Liver (tissue), 9 donors: Measurements from ENCODE around the gene SIRPA. TPM values are rescaled to one million over a fixed set of nuclear protein-coding genes. Genes with fewer than 3 reads are reported as not detected.

ENCODE experiments used
- DNase-seq: peaks from one replicate; pipeline ENCODE4 v3.0.0-alpha.2; 2017; ENCODE audit warnings: low spot score
- H3K27ac ChIP-seq, 2 donors: one replicate each; pipeline ENCODE4 v1.7.0; 2013; ENCODE audit warnings: inconsistent platforms in 2 of 2, low read length in 2 of 2, control low read depth in 1 of 2, low read depth in 1 of 2, mild to moderate bottlenecking in 1 of 2
- H3K27me3 ChIP-seq, 4 donors: one replicate each; pipeline versions ENCODE4 v1.6.1 to v1.7.0; 2013; ENCODE audit warnings: low read length in 3 of 4, inconsistent platforms in 1 of 4, mild to moderate bottlenecking in 1 of 4, moderate library complexity in 1 of 4; ENCODE audit not compliant: control insufficient read depth in 4 of 4, insufficient read depth in 4 of 4
- H3K36me3 ChIP-seq, 4 donors: one replicate each; pipeline versions ENCODE4 v1.6.1 to v1.7.0; 2013; ENCODE audit warnings: low read length in 3 of 4, mild to moderate bottlenecking in 3 of 4, low read depth in 1 of 4, moderate library complexity in 1 of 4; ENCODE audit not compliant: control insufficient read depth in 4 of 4, insufficient read depth in 3 of 4
- H3K4me1 ChIP-seq, 4 donors: one replicate each; pipeline versions ENCODE4 v1.6.1 to v1.7.0; 2013; ENCODE audit warnings: low read length in 3 of 4, mild to moderate bottlenecking in 3 of 4, moderate library complexity in 1 of 4; ENCODE audit not compliant: control insufficient read depth in 4 of 4, insufficient read depth in 4 of 4
- H3K4me3 ChIP-seq, 3 donors: one replicate each; pipeline versions ENCODE4 v1.6.1 to v1.7.0; 2013; ENCODE audit warnings: low read length in 3 of 3, control low read depth in 1 of 3, low read depth in 1 of 3, mild to moderate bottlenecking in 1 of 3
- H3K9ac ChIP-seq, 2 donors: one replicate each; pipeline ENCODE4 v1.7.0; 2013; ENCODE audit warnings: low read length in 2 of 2, mild to moderate bottlenecking in 2 of 2, moderate library complexity in 2 of 2, control low read depth in 1 of 2, low read depth in 1 of 2
- H3K9me3 ChIP-seq, 4 donors: one replicate each; pipeline versions ENCODE4 v1.6.1 to v1.7.0; 2013; ENCODE audit warnings: low read length in 3 of 4; ENCODE audit not compliant: control insufficient read depth in 4 of 4
- CTCF ChIP-seq: fragments of 150-350 bp; IDR thresholded peaks from 2 replicates; pipeline ENCODE4 v1.5.1; 2017; ENCODE audit warnings: improper control_type of control experiment, low read depth, low read length; ENCODE audit not compliant: missing input control
- EGR1 ChIP-seq, 2 donors: IDR thresholded peaks; 2 replicates each; pipeline ENCODE4 v1.6.1; 2016 to 2018; ENCODE audit warnings: antibody characterized with exemption in 2 of 2, low read depth in 2 of 2
- FOXA1 ChIP-seq: IDR thresholded peaks from 2 replicates; pipeline ENCODE4 v1.6.1; 2016; ENCODE audit warnings: antibody characterized with exemption
- FOXA2 ChIP-seq: IDR thresholded peaks from 2 replicates; pipeline ENCODE4 v1.6.1; 2016; ENCODE audit warnings: antibody characterized with exemption
- GABPA ChIP-seq, 2 donors: IDR thresholded peaks in 1 of 2; conservative IDR thresholded peaks in 1 of 2; 2 replicates each; pipeline ENCODE4 v1.6.1; 2016; ENCODE audit warnings: antibody characterized with exemption in 2 of 2, mild to moderate bottlenecking in 1 of 2, moderate library complexity in 1 of 2
- HNF4G ChIP-seq: IDR thresholded peaks from 2 replicates; pipeline ENCODE4 v1.6.1; 2016; ENCODE audit warnings: antibody characterized with exemption
- JUND ChIP-seq, 2 donors: IDR thresholded peaks; 2 replicates each; pipeline ENCODE4 v1.6.1; 2016; ENCODE audit warnings: antibody characterized with exemption in 2 of 2
- NR2F2 ChIP-seq: IDR thresholded peaks from 2 replicates; pipeline ENCODE4 v1.6.1; 2016; ENCODE audit warnings: antibody characterized with exemption
- RAD21 ChIP-seq, 2 donors: IDR thresholded peaks; 2 replicates each; pipeline ENCODE4 v1.6.1; 2016; ENCODE audit warnings: antibody characterized with exemption in 2 of 2, mild to moderate bottlenecking in 2 of 2
- REST ChIP-seq: IDR thresholded peaks from 2 replicates; pipeline ENCODE4 v1.6.1; 2016; ENCODE audit warnings: antibody characterized with exemption, mild to moderate bottlenecking
- RXRA ChIP-seq, 2 donors: IDR thresholded peaks; 2 replicates each; pipeline ENCODE4 v1.6.1; 2017 to 2018; ENCODE audit warnings: antibody characterized with exemption in 2 of 2, mild to moderate bottlenecking in 1 of 2
- SP1 ChIP-seq: IDR thresholded peaks from 2 replicates; pipeline ENCODE4 v1.6.1; 2018; ENCODE audit warnings: antibody characterized with exemption, mild to moderate bottlenecking
- TAF1 ChIP-seq: conservative IDR thresholded peaks from 2 replicates; pipeline ENCODE4 v1.6.1; 2016; ENCODE audit warnings: antibody characterized with exemption, mild to moderate bottlenecking
- YY1 ChIP-seq: IDR thresholded peaks from 2 replicates; pipeline ENCODE4 v1.6.1; 2016; ENCODE audit warnings: antibody characterized with exemption, mild to moderate bottlenecking
- WGBS: extraction: QIAGEN DNeasy Blood & Tissue Kit; methylation state at CpG from one replicate; pipeline ENCODE4 v1.1.7; 2013; 5-methylcytosine and 5-hydroxymethylcytosine counted together
- polyA plus RNA-seq, 2 donors: library from polyadenylated mRNA; stranded (reverse) in 1 of 2; unstranded in 1 of 2; fragments of 200-250 nt in 1 of 2; fragments of >200 nt in 1 of 2; fragmentation: Nextera tagmentation in 1 of 2; extraction: Ambion mirVana in 1 of 2; gene quantifications; one replicate each; pipeline versions ENCODE4 v1.2.1 to v1.2.3, GENCODE V29; 2013 to 2015
- total RNA-seq, 2 donors: library from RNA; depleted of rRNA; stranded (reverse); fragments of >200 nt; gene quantifications; one replicate each; pipeline ENCODE4 v1.2.3, GENCODE V29; 2014
- TF ChIP-seq, protein P1 (sequence below): IDR thresholded peaks from 2 replicates; pipeline ENCODE4 v1.6.1; 2016; ENCODE audit warnings: antibody characterized with exemption
- TF ChIP-seq, protein P2 (sequence below): IDR thresholded peaks from 2 replicates; pipeline ENCODE4 v1.6.1; 2016; ENCODE audit warnings: antibody characterized with exemption
- donor health status: healthy.
- donor health status: healthy.
- donor health status: healthy.
- donor health status: healthy.
- donor health status: healthy.

The SIRPA gene
- total and polyA plus RNA-seq, 4 donors = 5.4 to 47.5 (median 23.2) TPM

GRCh38 chr20:1901704-1902103 is 6.5 kb downstream of the SIRPA start:
- Histone ChIP-seq H3K27me3 (no peaks in the 10 kb centered on the region), H3K27ac (no peak overlapping the region), H3K4me3 (no peak overlapping the region), H3K4me1 (peaks cover 8 to 30% (median 19%) of the 10 kb centered on the region in 4 donors), H3K36me3 (peaks cover 0 to 27% (median 6%) of the 10 kb centered on the region in 4 donors), H3K9ac (no peak overlapping the region), H3K9me3 (no peaks in the 10 kb centered on the region)
- TF ChIP-seq EGR1 (IDR thresholded peaks at IDR 0.05; ENCODE audit: low read depth in 2 of 2) (no peak), YY1 (no peak), RXRA (IDR thresholded peaks at IDR 0.05) (no peak), CTCF (no peak), FOXA2 (no peak), HNF4G (no peak), TAF1 (no peak), NR2F2 (no peak)
- TF ChIP-seq, protein P1, sequence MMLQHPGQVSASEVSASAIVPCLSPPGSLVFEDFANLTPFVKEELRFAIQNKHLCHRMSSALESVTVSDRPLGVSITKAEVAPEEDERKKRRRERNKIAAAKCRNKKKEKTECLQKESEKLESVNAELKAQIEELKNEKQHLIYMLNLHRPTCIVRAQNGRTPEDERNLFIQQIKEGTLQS = no peak
- WGBS = 94% methylated on average over 18 of the region's 18 CpGs
- DNase-seq = no peak

- H3K36me3 ChIP-seq = peaks cover 0 to 27% (median 8%) of the 10 kb centered on the region in 4 donors
- H3K9ac ChIP-seq = no peak overlapping the region
- WGBS = 96% methylated on average over 4 of the region's 4 CpGs
These were observed 7.0 kb downstream of the SIRPA start for GRCh38 chr20:1902188-1902587.

More at GRCh38 chr20:1902188-1902587, 7.0 kb downstream of the SIRPA start:
- H3K27me3 ChIP-seq = no peaks in the 10 kb centered on the region
- H3K27ac ChIP-seq = no peak overlapping the region
- no peak for TF ChIP-seq FOXA2
- TF ChIP-seq FOXA1 = no peak
- no peak for TF ChIP-seq NR2F2
- TF ChIP-seq GABPA (IDR thresholded peaks at IDR 0.05 in 1 of 2, conservative IDR thresholded peaks at IDR 0.05 in 1 of 2) = no peak
- TF ChIP-seq, protein P1 = no peak
- TF ChIP-seq REST = no peak
- TF ChIP-seq YY1 = no peak
- no peak for TF ChIP-seq RXRA (IDR thresholded peaks at IDR 0.05)
- no peak for TF ChIP-seq CTCF
- TF ChIP-seq EGR1 (IDR thresholded peaks at IDR 0.05; ENCODE audit: low read depth in 2 of 2) = no peak
- no peak for TF ChIP-seq JUND (IDR thresholded peaks at IDR 0.05)
- TF ChIP-seq, protein P2, sequence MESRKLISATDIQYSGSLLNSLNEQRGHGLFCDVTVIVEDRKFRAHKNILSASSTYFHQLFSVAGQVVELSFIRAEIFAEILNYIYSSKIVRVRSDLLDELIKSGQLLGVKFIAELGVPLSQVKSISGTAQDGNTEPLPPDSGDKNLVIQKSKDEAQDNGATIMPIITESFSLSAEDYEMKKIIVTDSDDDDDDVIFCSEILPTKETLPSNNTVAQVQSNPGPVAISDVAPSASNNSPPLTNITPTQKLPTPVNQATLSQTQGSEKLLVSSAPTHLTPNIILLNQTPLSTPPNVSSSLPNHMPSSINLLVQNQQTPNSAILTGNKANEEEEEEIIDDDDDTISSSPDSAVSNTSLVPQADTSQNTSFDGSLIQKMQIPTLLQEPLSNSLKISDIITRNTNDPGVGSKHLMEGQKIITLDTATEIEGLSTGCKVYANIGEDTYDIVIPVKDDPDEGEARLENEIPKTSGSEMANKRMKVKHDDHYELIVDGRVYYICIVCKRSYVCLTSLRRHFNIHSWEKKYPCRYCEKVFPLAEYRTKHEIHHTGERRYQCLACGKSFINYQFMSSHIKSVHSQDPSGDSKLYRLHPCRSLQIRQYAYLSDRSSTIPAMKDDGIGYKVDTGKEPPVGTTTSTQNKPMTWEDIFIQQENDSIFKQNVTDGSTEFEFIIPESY = no peak
- no peak for TF ChIP-seq SP1
- no peak for TF ChIP-seq RAD21 (IDR thresholded peaks at IDR 0.05)
- peaks cover 8 to 27% (median 16%) of the 10 kb centered on the region in 4 donors for H3K4me1 ChIP-seq
- no peaks in the 10 kb centered on the region for H3K9me3 ChIP-seq
- no peak for DNase-seq
- H3K4me3 ChIP-seq = no peak overlapping the region
